Measurements from ENCODE around the gene XCL2.

GRCh38 chr1:168535536-168535935 is 8.3 kb downstream of the XCL2 start:
- TF ChIP-seq MYC (IDR thresholded peaks at IDR 0.05; ENCODE audit: low read depth, low read length) (no peak), POLR2A (IDR thresholded peaks at IDR 0.05; ENCODE audit: extremely low read depth, insufficient read length) (no peak), CTCF (IDR thresholded peaks at IDR 0.05; ENCODE audit: low read depth, low read length) (no peak)

Measured in NB4 (cell line).